NT2/D1 (cell line): ENCODE results near the gene SLC5A10.

ENCODE experiments used
- YY1 ChIP-seq: IDR thresholded peaks from 2 replicates; pipeline ENCODE4 v1.6.1; 2011; ENCODE audit not compliant: insufficient read length, insufficient read depth
- ZNF274 ChIP-seq: IDR thresholded peaks from 2 replicates; pipeline ENCODE4 v1.6.1; 2011; ENCODE audit warnings: mild to moderate bottlenecking, low read depth, low read length

GRCh38 chr17:19014628-19015215 lies 62.8 kb downstream of the SLC5A10 start:
- TF ChIP-seq YY1 (no peak), ZNF274 (no peak)
